ENCODE results near the gene PLXDC2.

Gene PLXDC2

DNA sequence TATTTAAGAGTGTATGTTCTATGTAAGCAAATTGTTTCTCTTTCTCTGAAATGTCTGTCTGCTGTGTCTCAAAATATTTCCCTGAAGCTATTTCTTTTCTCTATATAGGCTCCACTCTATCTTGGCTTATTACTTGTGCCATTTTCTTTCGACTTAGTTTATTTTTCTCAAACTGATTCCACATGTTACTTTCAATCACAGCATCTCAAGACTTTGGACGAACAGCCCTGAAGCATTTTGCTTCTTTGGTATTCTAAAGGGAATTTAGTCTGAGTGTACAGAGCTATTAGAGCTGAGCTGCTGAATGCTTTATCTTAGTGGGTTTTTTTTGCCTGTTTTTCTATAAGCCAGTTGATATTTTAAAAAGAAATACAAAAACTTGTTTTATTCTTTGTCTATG, 95.7 kb downstream of the PLXDC2 start:
- DNase-seq (ENCODE audit: low spot score): no peak

DNA sequence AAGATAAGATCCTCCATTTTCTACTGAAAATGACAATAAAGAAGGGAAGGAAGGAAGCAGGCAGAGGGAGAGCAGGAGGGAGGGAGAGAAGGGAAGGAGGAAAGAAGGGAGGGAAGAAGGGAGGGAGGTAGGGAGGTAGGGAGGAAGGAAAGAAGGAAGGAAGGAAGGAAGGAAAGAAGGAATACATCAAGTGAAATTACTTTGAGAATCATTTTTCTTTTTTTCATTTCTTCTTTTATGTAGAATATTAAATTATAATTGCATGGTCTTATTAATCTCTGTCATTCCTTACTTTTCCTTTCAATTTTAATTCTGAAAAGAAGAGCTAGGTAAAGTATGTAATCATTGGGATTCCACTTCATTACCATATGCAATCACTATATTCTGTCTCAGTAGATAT, 97.8 kb downstream of the PLXDC2 start:
- DNase-seq (ENCODE audit: low spot score): no peak

DNA sequence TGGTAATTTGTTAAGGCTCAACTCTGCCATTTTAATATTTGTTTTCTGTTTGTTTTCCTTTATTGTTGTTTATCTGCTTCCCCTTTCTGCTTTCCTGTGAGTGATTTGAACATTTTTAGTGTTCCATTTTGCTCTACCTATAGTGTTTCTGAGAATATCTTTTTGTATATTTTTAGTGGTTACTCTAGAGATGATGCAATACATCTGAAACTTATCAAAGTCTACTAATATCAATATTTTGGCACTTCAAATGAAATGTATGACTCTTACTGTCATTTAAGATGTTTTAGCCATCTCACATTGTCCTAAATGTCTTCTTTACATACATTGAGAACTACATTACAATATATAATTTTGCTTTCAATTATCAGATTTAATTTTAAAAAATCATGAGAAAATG, 98.9 kb downstream of the PLXDC2 start:
- no peak for DNase-seq (ENCODE audit: low spot score)

DNA sequence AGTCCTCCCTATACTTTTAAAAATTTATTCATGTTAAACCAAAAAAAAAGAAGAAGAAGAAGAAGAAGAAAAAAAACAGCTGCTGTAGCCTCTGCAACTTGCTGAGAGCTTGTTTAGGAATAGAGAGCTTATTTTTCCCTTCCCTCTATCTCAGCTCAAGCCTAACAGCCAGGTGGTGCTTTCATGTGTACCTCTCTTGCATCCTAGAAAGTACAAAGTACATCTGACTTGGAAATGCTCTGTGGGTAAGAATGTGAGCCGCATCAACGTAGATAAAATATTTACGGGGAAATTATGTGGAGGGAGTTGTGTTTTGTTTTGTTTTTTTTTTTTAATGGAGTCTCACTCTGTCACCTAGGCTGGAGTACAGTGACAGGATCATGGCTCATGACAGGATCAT, 99.6 kb downstream of the PLXDC2 start:
- no peak for DNase-seq (ENCODE audit: low spot score)

DNA sequence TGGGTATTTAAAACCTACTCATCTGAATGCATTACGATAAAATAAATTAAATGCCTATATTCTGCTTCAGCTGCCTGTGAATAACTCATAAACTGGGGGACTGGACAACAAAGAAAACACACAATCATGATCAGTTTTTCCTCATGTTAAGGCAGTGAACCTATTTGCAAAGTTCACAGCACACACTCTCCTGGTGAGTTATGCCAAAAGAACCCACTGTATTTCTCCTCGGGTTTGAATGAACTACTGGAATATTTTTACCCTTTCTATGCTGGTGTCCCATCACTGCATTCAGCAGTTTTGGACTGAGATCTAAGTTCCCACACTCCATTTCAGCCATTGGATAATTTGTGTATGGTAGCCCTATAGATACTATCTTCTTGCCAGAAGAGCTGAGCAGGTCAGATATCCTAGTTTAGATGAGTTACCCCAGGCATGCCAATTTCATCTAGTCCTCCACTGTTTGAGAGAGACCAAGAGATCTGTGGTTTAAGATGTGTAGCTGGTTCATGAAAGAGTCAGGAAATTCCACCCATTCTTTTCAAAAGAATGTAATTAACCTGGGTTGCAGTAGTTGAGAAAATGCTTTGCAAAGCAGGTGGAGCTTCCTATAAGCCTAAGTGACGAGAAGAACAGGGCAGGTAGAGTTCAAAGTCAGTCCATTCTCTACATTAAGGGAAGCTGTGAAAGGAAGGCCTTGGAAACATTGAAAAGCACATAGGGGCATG, 101.7 kb downstream of the PLXDC2 start:
- no peak for DNase-seq (ENCODE audit: low spot score)

DNA sequence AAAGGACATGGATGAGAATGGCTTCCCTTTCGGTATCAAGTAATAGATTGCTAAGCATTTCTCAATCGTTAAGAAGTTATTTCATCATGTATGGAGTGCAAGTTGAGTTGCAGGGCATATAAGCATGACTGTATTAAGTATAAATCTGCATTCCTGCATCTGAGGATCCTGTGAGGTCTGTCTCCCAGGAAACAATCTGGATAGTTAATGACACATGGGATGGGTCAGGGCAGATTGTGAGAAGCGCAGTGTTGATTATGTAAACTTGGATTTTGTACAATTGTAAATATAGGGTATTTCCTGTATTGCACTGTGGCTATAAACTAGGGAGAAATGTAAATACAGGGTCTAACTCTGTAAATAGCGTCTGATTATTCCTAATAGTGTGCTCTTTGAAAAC, 102.6 kb downstream of the PLXDC2 start:
- no peak for DNase-seq (ENCODE audit: low spot score)

DNA sequence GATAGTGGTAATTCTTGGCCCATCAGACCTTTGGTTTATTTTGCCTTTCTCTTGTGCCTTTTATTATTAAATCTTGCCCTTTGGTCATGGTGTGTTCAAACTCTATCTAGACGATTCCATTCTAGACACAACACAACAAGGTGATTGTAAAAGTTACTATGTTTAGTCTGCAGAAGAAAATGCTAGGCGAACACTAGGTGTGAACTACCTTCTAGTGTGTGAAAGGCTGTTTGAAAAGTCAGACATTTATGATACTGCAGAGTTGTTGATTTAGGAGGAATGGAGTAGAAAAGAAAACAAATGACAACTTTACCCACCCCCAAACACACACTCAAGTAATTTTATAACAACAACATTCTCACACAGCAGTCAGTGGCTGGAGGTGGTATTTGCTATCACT, 103.4 kb downstream of the PLXDC2 start:
- no peak for DNase-seq (ENCODE audit: low spot score)

DNA sequence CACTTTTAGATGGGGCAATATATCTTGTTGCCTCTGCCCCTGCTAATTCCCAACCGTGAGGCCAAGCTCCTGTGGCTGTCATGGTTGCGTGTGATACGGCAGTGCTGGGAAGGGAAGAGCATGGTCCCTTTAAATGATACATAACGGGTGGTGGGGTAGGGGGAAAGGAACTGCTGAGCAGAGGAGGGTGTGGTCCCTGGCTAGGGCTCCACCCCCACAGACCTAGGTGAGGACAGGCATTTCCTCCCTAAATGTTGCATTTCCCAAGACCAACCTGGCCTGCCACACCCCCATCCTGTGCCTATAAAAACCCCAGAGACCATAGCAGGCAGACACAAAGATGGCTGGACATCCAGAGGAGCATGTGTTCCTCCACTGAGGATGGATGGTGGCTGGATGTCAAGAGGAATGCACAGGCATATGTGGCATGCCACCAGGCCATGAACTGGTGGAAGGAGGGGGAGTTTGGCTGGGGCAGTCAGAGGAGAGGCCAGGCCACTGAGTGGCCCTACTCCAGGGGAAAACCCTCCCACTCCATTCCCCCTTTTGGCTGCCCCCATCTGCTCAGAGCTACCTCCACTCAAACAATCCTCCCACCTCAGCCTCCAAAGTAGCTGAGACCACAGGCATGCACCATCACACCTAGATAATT, 104.0 kb downstream of the PLXDC2 start:
- DNase-seq (ENCODE audit: low spot score): no peak

DNA sequence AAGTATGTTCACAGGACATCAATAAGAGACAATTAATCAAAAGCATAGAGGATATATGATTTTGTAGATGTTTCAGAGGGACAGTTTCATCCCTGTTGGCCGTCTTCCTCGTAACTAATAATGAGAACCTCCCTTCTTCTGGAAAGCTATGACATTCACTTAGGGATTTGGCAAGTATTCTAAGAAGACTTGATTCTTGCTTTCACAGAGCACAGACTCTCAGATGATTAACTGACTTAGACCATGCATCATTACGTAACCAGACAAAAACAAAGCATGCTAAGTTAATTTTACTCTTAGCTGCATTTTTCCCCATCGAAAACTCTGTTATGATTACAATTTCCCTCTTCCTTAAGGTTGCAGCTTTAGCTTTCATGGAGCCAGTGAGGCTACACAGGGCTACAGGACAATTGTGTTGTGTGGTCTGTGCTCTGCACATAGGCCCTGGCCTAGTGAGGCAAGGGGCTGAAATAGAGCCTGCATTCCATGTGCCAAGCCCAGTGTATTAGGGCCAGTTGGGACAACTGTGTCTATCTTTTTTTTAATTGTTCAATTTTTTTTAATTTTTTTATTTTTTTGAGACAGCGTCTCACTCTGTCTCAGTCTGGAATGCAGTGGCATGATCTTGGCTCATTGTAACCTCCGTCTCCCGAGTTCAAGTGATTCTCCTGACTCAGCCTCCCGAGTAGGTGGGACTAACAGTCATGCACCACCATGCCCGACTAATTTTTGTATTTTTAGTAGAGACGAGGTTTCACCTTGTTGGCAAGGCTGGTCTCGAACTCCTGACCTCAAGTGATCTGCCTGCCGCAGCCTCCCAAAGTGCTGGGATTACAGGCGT, 105.3 kb downstream of the PLXDC2 start:
- DNase-seq (ENCODE audit: low spot score): no peak

DNA sequence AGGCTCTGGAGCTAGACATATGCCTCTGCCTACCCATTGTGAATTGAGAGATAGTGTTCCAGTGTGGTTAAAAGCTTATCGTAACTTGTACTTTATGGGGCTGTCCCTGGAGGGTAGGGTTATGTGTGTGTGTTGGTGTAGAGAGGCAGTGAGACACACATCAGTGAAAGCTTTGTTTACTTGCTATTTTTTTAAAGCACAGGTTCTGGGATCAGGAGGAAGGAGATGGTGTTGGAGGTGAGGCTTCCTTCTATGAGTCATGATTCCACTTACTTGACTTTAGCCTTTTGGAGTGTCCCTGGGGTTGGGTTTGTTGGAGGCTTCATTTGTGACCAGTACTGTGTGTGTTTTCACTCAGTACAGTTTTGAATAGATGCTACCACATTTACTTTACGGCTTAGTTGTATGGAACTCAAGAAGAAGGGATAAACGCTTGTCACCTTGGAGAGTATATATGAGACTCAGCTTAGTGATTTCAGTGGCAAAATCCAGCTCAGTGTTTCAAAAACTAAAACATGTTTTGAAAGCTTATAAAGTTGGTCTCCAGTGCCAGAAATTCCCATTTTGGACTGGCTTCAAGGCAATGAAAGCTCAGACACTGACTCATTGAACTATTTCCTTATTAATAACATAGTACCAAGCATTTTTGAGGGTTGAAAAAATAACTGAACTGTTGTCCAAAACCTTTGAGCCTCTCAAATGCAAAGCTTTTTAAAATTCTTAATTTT, 106.2 kb downstream of the PLXDC2 start:
- DNase-seq (ENCODE audit: low spot score): no peak

DNA sequence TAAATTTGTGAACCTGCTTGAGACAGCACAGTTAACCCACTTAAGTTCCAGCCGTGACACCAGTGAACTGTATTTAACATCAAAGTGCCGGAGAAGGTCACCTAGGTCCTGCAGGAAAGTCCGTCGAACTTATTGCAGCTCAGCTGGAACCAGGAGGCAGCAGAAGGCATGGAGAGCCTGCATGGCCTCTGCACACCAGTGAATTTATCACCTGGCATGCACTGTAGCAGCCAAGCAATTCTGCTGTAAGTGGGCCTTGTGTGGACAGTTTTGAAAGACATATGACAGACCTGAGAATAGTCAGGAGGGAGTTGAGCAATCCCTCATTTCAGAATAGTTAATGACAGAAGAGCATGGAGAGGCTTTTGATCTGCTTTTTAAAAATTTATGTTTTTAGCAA, 108.8 kb downstream of the PLXDC2 start:
- DNase-seq (ENCODE audit: low spot score): no peak

DNA sequence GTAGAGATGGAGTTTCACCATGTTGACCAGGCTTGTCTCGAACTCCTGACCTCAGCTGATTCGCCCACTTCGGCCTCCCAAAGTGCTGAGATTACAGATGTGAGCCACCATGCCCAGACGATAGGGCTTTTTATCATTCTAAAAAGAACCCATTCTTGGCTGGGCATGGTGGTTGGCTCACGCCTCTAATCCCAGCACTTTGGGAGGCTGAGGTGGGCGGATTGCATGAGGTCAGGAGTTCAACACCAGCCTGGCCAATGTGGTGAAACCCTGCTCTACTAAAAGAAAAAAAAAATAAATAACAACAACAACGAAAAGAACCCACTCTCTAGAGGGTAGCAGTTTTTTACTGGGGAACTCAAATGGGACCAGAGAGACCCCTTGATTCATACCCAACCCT, 112.7 kb downstream of the PLXDC2 start:
- DNase-seq (ENCODE audit: low spot score): no peak

DNA sequence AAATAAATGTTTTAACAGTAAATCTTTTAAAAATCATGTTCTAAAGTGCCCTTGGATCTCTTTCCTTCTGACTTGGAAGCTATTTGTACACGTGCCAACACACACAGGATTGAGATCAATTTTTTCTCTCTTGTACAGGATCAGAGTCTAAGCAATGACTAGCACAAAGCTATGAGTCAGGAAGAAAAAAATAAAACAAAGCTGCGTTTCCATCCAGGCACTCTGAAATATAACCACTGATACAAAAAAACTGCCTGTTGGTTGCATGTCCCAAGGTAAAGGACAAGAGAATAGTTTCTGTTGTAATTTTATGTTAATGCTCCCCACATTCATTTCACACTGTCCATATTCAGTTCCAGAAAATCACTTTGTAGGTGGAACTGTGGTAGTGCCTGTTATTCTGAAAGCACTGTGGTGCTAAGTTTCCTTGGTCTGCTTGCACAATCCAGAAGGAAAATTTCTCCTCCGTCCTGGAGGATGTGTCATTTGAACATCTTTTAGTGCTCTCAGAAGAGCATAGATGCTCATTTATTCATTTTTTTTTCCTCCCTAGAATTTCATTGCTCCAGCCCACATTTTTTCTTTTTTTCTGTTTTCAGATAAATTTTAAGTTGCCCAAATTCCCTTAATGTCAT, 113.4 kb downstream of the PLXDC2 start:
- no peak for DNase-seq (ENCODE audit: low spot score)

DNA sequence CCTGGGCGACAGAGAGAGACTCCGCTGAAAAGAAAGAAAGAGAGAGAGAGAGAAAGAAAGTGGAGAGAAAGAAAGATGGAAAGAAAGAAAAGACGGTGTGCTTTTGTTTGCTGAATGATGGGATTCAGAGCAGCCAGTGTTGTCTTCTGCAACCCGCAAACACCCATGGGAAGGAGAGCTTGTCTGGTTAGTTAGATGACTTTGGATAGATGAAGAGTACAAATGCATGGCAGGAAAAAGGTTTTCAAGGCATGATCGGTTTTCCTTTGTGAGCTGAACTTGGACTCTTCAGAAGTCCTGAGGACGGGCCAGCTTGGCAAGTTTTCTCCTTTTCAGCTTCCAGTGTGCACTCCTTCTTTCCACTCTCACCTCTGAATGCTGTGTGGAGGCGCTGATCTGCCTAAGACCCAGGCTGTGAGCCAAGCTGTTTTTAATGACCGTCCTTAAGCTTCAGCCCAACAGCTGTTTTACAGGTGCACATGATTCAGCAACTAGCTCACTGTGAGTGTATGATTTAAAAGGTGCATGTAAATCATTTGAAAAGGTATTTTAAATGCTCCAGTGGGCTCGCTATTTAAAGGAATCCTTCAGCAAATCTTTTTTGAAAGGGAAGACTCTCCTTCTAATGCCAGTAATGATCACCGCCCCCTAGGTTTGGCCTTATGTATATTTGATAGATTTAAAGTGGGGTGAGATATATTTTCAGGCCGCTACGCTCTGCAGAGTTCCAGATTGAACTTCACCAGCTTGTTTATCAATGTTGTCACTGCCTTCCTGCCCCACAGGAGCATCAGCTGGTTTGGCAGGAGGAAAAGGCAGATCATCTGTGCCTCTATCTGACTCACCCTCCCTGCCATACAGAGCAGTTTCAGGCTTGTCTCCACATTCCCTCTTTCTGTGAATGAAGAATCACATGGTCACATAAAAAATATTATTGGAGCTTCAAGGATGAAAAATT, 115.0 kb downstream of the PLXDC2 start:
- peak; percentile 66 for DNase-seq (ENCODE audit: low spot score)

DNA sequence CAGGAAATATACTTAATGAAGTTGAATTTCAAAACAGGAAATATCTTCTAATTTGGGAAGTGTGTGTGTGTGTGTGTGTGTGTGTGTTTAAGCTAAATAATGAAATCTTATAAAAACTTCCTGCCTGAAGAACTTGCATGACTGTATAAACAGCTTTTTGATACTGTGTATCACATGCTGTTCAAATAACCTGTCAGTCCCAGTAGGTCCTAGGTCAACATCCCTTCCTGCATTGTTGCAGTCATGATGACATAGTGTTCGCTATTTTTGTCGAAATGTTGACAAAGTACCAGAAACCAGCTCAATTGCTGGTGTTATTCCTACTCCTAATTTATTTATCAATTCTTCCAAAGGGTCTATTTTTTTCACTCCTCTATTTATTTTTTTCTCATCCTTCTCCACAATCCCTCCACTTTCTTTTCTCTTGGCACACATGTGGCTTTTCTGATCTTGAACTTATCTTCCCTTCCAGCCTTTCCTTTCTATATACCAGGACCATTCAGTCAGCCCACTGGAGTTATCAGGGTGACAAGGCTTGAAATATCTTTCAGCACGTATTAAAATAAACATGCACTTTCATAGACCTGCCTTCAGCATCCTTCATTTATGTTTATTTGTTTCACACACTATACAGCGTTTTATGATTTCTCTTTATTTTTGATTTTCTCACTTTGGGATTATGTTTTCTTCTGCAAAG, 115.8 kb downstream of the PLXDC2 start:
- DNase-seq (ENCODE audit: low spot score): no peak

DNA sequence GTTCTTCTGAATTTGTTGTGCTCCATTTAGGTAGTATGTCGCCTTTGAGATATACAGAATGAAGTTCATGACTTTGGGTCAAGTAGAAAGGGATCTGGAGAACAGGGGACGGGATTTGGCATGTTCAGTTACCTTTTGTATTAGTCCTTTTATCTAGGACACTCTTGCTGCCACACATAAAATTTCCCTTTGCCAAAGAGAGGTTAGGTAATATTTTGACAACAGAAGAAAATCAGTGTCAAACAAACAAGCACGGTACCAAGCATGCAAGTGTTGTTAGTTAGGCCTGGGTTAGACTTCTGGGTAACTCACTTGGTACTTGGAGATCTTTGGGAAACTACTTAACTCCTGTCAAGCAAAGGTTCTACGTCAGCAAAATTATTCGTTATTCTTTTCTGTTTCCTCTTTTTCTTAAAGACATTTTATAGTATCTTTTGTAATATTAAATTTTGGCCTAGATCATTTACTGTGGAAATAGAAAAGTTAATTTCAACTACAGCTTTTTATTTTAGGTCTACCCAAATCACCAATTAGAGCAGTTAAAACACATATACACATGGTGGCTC, 116.7 kb downstream of the PLXDC2 start:
- no peak for DNase-seq (ENCODE audit: low spot score)

DNA sequence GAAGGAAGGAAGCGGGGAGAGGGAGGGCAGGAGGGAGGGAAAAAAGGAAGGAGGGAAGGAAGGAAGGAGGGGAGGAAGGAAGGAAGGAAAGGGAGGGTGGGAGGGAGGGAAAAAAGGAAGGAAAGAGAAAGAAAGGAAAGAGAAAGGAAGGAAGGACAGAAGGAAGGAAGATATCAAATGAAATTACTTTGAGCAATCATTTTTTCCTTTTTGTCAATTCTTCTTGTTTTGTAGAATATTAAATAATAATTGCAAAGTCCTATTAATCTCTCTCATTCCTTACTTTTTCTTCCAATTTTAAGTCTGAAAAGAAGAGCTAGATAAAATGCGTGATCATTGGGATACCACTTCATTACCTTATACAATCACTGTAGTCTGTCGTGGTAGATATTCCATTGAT, 117.5 kb downstream of the PLXDC2 start:
- no peak for DNase-seq (ENCODE audit: low spot score)

DNA sequence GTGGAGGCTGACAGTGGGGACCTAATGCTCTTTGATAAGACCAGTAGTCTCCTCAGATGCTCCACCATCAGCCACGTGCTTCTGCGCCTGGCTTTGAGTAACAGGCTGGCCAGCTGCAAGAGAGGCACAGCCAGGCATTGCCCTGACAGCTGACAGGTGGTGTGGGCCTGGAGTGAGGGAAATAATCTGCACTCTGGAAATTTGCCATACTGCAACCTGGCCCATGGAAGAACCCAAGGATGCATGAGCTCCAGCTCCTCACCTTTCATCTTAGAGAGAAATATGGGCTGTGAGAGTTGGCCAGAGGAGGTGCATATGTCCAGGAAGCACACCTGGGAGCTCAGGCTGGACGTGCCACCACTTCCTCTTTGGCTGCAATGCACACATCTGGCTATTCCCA, 118.9 kb downstream of the PLXDC2 start:
- DNase-seq (ENCODE audit: low spot score): peak; percentile 10

DNA sequence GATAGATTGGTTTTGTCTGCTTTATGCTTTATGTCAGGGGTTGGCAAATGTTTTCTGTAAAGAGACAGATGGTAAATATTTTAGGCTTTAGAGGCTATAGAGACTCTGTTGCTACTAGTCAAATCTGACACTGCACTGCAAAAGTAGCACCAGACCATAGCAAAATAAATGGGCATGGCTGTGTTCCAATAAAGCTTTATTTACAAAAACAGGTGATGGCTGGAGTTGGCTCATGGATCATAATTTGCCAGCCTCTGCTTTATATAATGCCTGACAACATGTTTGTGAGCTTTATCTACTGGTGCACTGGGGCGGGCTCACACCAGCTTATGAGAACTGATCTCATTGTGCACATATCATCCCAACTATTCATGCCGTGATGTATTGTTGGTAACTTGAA, 120.1 kb downstream of the PLXDC2 start:
- no peak for DNase-seq (ENCODE audit: low spot score)

DNA sequence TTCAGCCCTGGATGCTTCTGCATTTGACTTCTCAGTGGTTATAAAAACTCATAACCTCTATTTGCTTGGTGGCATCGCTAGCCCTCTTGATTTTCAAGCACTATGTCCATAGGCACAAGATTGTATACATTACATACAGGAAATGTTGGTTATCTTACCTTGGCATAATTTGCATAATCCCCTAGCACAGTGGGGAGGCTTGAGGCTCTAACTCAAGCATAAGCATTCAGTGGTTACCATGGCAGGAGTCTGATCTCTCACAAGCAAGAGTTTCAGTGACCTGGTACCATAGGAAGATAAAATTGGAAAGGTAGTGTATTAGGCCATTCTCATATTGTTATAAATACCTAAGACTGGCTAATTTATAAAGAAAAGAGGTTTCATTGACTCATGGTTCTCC, 121.8 kb downstream of the PLXDC2 start:
- DNase-seq (ENCODE audit: low spot score): no peak

Data from NAMALWA (cell line).